ENCODE measurements around the gene OSBP.

DNA sequence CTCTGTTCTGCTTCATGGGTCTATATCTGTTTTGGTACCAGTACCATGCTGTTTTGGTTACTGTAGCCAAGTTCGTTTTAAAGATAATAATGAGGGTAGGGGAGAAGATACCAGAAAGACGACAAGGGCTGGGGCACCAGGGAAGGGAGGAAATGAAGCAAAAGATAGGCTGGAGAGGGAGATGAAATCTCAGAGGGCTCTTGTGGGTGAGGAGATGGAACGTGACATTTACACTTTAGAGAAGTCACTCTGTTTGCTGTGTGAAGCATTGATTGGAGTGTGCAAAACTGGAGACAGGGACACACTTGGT lies 70.8 kb downstream of the OSBP start:
- TF ChIP-seq, protein P1, sequence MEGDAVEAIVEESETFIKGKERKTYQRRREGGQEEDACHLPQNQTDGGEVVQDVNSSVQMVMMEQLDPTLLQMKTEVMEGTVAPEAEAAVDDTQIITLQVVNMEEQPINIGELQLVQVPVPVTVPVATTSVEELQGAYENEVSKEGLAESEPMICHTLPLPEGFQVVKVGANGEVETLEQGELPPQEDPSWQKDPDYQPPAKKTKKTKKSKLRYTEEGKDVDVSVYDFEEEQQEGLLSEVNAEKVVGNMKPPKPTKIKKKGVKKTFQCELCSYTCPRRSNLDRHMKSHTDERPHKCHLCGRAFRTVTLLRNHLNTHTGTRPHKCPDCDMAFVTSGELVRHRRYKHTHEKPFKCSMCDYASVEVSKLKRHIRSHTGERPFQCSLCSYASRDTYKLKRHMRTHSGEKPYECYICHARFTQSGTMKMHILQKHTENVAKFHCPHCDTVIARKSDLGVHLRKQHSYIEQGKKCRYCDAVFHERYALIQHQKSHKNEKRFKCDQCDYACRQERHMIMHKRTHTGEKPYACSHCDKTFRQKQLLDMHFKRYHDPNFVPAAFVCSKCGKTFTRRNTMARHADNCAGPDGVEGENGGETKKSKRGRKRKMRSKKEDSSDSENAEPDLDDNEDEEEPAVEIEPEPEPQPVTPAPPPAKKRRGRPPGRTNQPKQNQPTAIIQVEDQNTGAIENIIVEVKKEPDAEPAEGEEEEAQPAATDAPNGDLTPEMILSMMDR (IDR thresholded peaks at IDR 0.05): no peak
- TF ChIP-seq POLR2AphosphoS5 (IDR thresholded peaks at IDR 0.05): no peak
- TF ChIP-seq EP300 (IDR thresholded peaks at IDR 0.05): no peak
